Heart right ventricle (tissue), 16 donors: ENCODE data around the gene ADGRD1. TPM values are rescaled to one million over a fixed set of nuclear protein-coding genes. Genes with fewer than 3 reads are reported as not detected.
"Not testable (repeated sequence)": the region's sequence is repeated elsewhere in the genome, so short reads cannot be mapped to it uniquely, and the experiment has no call there.

Experiments used
- ATAC-seq, 8 donors: fragments of 200-7000 bp; cut with Tn5 transposase; one replicate each; pipeline ENCODE4 v1.9.1; 2020; ENCODE audit warnings: mild to moderate bottlenecking in 8 of 8, moderate library complexity in 8 of 8, moderate number of reproducible peaks in 1 of 8
- DNase-seq, 2 donors: peaks; one replicate each; pipeline ENCODE4 v3.0.0-alpha.2; 2020
- H3K27ac ChIP-seq, 10 donors: fragments of 200-600 bp; sonication (generic) in 2 of 10; one replicate each; pipeline versions ENCODE4 v1.5.0 to v1.8.0; 2020 to 2022; ENCODE audit warnings: mild to moderate bottlenecking in 3 of 10
- H3K27me3 ChIP-seq, 7 donors: fragments of 200-600 bp; one replicate each; pipeline ENCODE4 v1.8.0; 2021 to 2022; ENCODE audit warnings: mild to moderate bottlenecking in 2 of 7
- H3K36me3 ChIP-seq, 9 donors: fragments of 200-600 bp; sonication (generic) in 1 of 9; one replicate each; pipeline versions ENCODE4 v1.5.0 to v1.8.0; 2020 to 2022; ENCODE audit warnings: mild to moderate bottlenecking in 2 of 9
- H3K4me1 ChIP-seq, 9 donors: fragments of 200-600 bp; sonication (generic) in 1 of 9; one replicate each; pipeline versions ENCODE4 v1.5.0 to v1.8.0; 2020 to 2022; ENCODE audit warnings: mild to moderate bottlenecking in 4 of 9
- H3K4me3 ChIP-seq, 10 donors: fragments of 200-600 bp; sonication (generic) in 2 of 10; one replicate each; pipeline versions ENCODE4 v1.5.0 to v1.8.0; 2020 to 2022; ENCODE audit warnings: mild to moderate bottlenecking in 7 of 10, moderate library complexity in 2 of 10
- H3K9me3 ChIP-seq, 11 donors: fragments of 200-600 bp in 10 of 11; sonication (generic) in 2 of 11; one replicate each; pipeline versions ENCODE4 v1.5.0 to v1.8.0; 2013 to 2022; ENCODE audit warnings: mild to moderate bottlenecking in 2 of 11, control low read depth in 1 of 11, moderate library complexity in 1 of 11
- CTCF ChIP-seq, 9 donors: fragments of 200-600 bp; sonication (generic) in 2 of 9; IDR thresholded peaks; one replicate each; pipeline versions ENCODE4 v1.5.0 to v1.8.0; 2021 to 2022; ENCODE audit warnings: antibody characterized with exemption in 9 of 9, mild to moderate bottlenecking in 5 of 9, moderate library complexity in 1 of 9
- WGBS, 2 donors: extraction: QIAGEN DNeasy Blood & Tissue Kit; methylation state at CpG; one replicate each; pipeline ENCODE4 v1.1.7; 2013; ENCODE audit warnings: inconsistent platforms in 1 of 2; 5-methylcytosine and 5-hydroxymethylcytosine counted together
- intact Hi-C, 10 donors: fragments of 100-400 bp; cut with DNase I; formaldehyde crosslinking; loops; one replicate each; pipeline versions ENCODE4 v1.11.1 to v1.14.2; 2022
- long read RNA-seq, 3 donors: library from polyadenylated mRNA; unstranded; transcript quantifications; one replicate each; pipeline ENCODE4 v2.0.0, GENCODE V29; 2020 to 2021
- polyA plus RNA-seq, 2 donors: library from polyadenylated mRNA; stranded (reverse); fragments of 200-250 nt; gene quantifications; one replicate each; pipeline ENCODE4 v1.2.3, GENCODE V29; 2013
- total RNA-seq, 10 donors: library from RNA; stranded (reverse); fragmentation: NEBNext Ultra II Directional in 3 of 10; extraction: Animal tissue kit (Norgen Biotek cat#: 25700) in 3 of 10; gene quantifications; one replicate each; pipeline versions ENCODE4 v1.2.1 to v1.2.4, GENCODE V29; 2021 to 2023
- donor health status: Arrhythmogenic right ventricular cardiomyopathy.
- donor health status: ischemic (EF 13 %, LVEDD 7.1; RV severe dilation, severe dysfunction).
- donor health status: healthy with polysubstance abuse.
- donor health status: DM: no; HTN: yes; CAD: no.
- donor health status: DM: no; HTN: no; CAD: no.
- donor health status: ischemic (EF 25% LVEDD 6.9; RV normal size, moderate dysfunction).
- donor health status: ischemic (EF 25% LVEDD 5.7; RV mildly dilated, moderate dysfunction).
- donor health status: healthy.
- donor health status: DM: yes; HTN: yes; CAD: no.
- donor health status: Ischemic cardiomyopathy.
- donor health status: ischemic (EF 35%, LVEDD 5.7; RV mildly dilated, moderate dysfunction).
- donor health status: nonischemic (EF 11% LVEDD 7.7; RV severe dilation, severe dysfunction).
- donor health status: DM: yes; HTN: yes; CAD: no.
- donor health status: PGD.
- donor health status: ischemic (EF 29% LVEDD 5.4; RV normal size, mild dysfunction).
- donor health status: nonischemic (EF 23%, LVEDD 6.1; RV moderate dilation, normal function).

Gene ADGRD1
- total RNA-seq, result 100 to 1,000 TPM in 2 of 10 donors, 10 to 100 TPM in 8; 29.7 to 157 (median 72.6) TPM
- polyA plus RNA-seq, result 10 to 100 TPM; 16.8 to 35.0 TPM
- long read RNA-seq, donor 1, partial matches to known transcripts, result 15 of 83 reads
- long read RNA-seq, donor 1, other reads (novel, unspliced or antisense), result 68 of 83 reads
- long read RNA-seq, donor 2, partial matches to known transcripts, result 13 of 74 reads
- long read RNA-seq, donor 2, other reads (novel, unspliced or antisense), result 61 of 74 reads
- long read RNA-seq, donor 3, partial matches to known transcripts, result 182 of 248 reads
- long read RNA-seq, donor 3, other reads (novel, unspliced or antisense), result 66 of 248 reads

GRCh38 chr12:130953771-130954543, at the start of gene ADGRD1:
Gene ADGRD1 (plus strand): TSS chr12:130953907. CDS start chr12:130954466, 559 bp downstream.
- ATAC-seq, result peak; percentile 79 to 94 (median 90)
- H3K4me3 ChIP-seq, result peak within 1 kb of the TSS; percentile 55 to 72 (median 63)
- intact Hi-C loops, result loop anchor here in 4 of 10 donors (5.0 kb wide), 3 partner anchors 53 to 73 kb away; no protein-coding TSS in a partner anchor
- DNase-seq, result peak; percentile 54 to 77
- H3K9me3 ChIP-seq, result no peaks in the 10 kb centered on the region
- 1 to 3% methylated on average over 24 of the region's 24 CpGs for WGBS, 2 donors
- H3K36me3 ChIP-seq, result peaks cover 0 to 14% (median 0%) of the 10 kb centered on the region in 9 donors
- peak within 1 kb of the TSS; percentile 59 to 87 (median 79) for H3K27ac ChIP-seq
- peaks cover 0 to 42% (median 31%) of the 10 kb centered on the region in 9 donors for H3K4me1 ChIP-seq
- no peaks in the 10 kb centered on the region for H3K27me3 ChIP-seq
- TF ChIP-seq CTCF (IDR thresholded peaks at IDR 0.05), result no peak

DNA sequence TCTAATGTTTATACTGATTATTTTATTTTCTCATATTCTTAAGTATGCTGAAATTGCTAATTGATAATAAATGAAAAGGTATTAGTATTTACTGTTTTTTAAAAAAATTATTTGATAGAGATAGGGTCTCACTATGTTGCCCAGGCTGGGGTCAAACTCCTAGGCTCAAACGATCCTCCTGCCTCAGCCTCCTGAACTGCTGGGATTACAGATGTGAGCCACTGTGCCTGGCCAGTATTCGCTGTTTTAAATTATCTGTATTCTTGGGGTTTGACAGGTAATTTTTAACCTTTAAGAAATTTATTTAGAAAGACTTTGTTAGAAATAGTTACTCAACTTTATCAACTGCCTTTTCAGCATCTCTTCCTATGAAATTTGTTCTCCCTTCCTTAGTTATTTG, 49.6 kb upstream of the ADGRD1 start:
- intact Hi-C loops, result no loop called here
- no peak overlapping the region for H3K27ac ChIP-seq
- 87 to 90% methylated on average over 2 of the region's 2 CpGs for WGBS, 2 donors

GRCh38 chr12:130904936-130905455, 48.7 kb upstream of the ADGRD1 start:
- H3K27ac ChIP-seq, H3K9me3 ChIP-seq, intact Hi-C loops, DNase-seq, H3K4me3 ChIP-seq, H3K27me3 ChIP-seq, ATAC-seq, H3K36me3 ChIP-seq, H3K4me1 ChIP-seq: not testable (repeated sequence)
- WGBS, 2 donors, result 88 to 92% methylated on average over 28 to 31 of the region's 31 CpGs

More for the DNA sequence above, 49.6 kb upstream of the ADGRD1 start:
- H3K4me3 ChIP-seq, result no peak overlapping the region
- no peaks in the 10 kb centered on the region for H3K4me1 ChIP-seq
- ATAC-seq (no peak), DNase-seq (no peak)
- H3K36me3 ChIP-seq, result no peaks in the 10 kb centered on the region
- no peak for TF ChIP-seq CTCF (IDR thresholded peaks at IDR 0.05)
- no peaks in the 10 kb centered on the region for H3K9me3 ChIP-seq
- H3K27me3 ChIP-seq, result peaks cover 0 to 7% (median 0%) of the 10 kb centered on the region in 7 donors

GRCh38 chr12:130909111-130909510, 44.6 kb upstream of the ADGRD1 start:
- H3K27me3 ChIP-seq, result peaks cover 0 to 7% (median 0%) of the 10 kb centered on the region in 7 donors

More at GRCh38 chr12:130909111-130909510, 44.6 kb upstream of the ADGRD1 start:
- no peak for TF ChIP-seq CTCF (IDR thresholded peaks at IDR 0.05)
- Histone ChIP-seq H3K4me1 (no peaks in the 10 kb centered on the region), H3K4me3 (no peak overlapping the region), H3K9me3 (peaks cover 0 to 21% (median 15%) of the 10 kb centered on the region in 11 donors), H3K27ac (no peak overlapping the region), H3K36me3 (no peaks in the 10 kb centered on the region)
- intact Hi-C loops, result no loop called here
- WGBS, 2 donors, result 79 to 89% methylated on average over 4 of the region's 4 CpGs
- DNase-seq (no peak), ATAC-seq (no peak)
